Measurements from ENCODE around the gene MDK.
A peak's percentile ranks its signal among the peaks of the same experiment; 100 is the strongest.
"Not testable (repeated sequence)": the region's sequence is repeated elsewhere in the genome, so short reads cannot be mapped to it uniquely, and the experiment has no call there.

The MDK gene

DNA sequence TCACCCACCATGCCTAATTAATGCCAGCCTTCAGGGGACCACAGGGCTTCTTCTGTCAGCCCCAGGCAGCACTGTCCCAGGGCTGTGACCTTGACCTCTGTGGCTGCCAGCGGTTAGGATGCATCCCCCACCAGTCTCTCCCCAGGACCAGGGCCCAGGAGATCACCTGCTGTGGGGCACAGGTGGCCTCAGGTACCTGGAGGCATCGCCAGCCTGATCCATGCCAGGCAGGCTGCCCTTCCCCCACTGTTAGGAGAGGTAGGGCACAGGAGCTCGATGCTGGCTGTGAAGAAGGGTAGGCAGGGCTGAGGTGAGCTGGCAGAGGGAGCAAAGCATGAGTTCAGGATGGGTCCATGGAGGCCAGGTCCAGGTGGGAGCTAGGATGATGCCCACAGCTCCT is 16.7 kb upstream of the MDK start:
- Histone ChIP-seq H3K4me3 (ENCODE audit: low read depth in 1 of 5, low read length in 5 of 5) (no peak overlapping the region), H3K9me3 (ENCODE audit: control insufficient read depth in 5 of 5, low read length in 5 of 5) (no peaks in the 10 kb centered on the region), H3K9ac (ENCODE audit: low read length in 5 of 5) (peak overlapping the region in 1 of 5 donors; percentile 44), H3K27me3 (ENCODE audit: control insufficient read depth in 5 of 5, insufficient read depth in 4 of 5, low read length in 5 of 5) (no peaks in the 10 kb centered on the region), H3K27ac (ENCODE audit: low read depth, low read length) (no peak overlapping the region), H3K4me1 (ENCODE audit: control insufficient read depth in 5 of 5, insufficient read depth in 5 of 5, low read length in 5 of 5) (peaks cover 8 to 57% (median 51%) of the 10 kb centered on the region in 5 donors), H3K36me3 (ENCODE audit: control insufficient read depth in 5 of 5, insufficient read depth in 5 of 5, low read length in 5 of 5) (peaks cover 0 to 45% (median 30%) of the 10 kb centered on the region in 5 donors)

DNA sequence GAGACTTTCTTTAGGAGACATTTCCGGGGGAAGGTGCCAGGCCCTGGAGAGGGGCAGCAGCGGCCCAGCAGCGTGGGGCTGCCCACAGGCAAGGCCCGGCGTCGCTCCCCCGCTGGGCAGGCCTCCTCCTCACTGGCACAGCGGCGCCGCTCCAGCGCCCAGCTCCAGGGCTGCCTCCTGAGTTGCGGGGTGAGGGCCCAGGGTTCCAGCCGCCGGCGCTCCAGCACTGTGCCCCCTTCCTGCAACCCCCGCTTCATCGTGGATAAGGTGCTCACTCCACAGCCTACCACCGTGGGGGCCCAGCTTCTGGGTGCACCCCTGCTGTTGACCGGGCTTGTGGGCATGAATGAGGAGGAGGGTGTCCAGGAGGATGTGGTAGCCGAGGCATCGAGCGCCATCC is 15.2 kb upstream of the MDK start:
- Histone ChIP-seq H3K9me3 (ENCODE audit: control insufficient read depth in 5 of 5, low read length in 5 of 5) (no peaks in the 10 kb centered on the region), H3K27ac (ENCODE audit: low read depth, low read length) (no peak overlapping the region), H3K36me3 (ENCODE audit: control insufficient read depth in 5 of 5, insufficient read depth in 5 of 5, low read length in 5 of 5) (peaks cover 0 to 58% (median 41%) of the 10 kb centered on the region in 5 donors), H3K4me3 (ENCODE audit: low read depth in 1 of 5, low read length in 5 of 5) (no peak overlapping the region), H3K4me1 (ENCODE audit: control insufficient read depth in 5 of 5, insufficient read depth in 5 of 5, low read length in 5 of 5) (peaks cover 6 to 50% (median 43%) of the 10 kb centered on the region in 5 donors), H3K27me3 (ENCODE audit: control insufficient read depth in 5 of 5, insufficient read depth in 4 of 5, low read length in 5 of 5) (no peaks in the 10 kb centered on the region), H3K9ac (ENCODE audit: low read length in 5 of 5) (no peak overlapping the region)

DNA sequence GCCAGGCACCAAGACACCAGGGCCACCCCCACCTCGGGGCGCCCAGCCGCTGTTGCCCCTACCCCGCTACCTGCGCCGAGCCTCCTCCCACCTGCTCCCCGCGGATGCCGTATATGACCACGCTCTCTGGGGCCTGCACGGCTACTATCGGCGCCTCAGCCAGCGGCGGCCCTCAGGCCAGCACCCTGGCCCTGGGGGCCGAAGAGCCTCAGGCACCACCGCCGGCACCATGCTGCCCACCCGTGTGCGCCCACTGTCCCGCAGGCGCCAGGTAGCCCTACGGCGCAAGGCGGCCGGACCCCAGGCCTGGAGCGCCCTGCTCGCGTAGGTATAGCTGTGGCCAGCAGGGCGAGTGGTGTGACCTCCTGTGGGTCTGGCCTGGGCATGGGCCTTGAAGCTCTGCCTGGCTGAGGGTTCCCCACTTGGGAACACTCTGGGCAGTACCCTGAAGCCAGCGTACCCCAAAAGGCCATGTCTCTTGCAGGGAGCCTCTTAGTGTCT is 14.8 kb upstream of the MDK start:
- H3K36me3 ChIP-seq (ENCODE audit: control insufficient read depth in 5 of 5, insufficient read depth in 5 of 5, low read length in 5 of 5): peaks cover 0 to 63% (median 45%) of the 10 kb centered on the region in 5 donors
- peaks cover 6 to 45% (median 38%) of the 10 kb centered on the region in 5 donors for H3K4me1 ChIP-seq (ENCODE audit: control insufficient read depth in 5 of 5, insufficient read depth in 5 of 5, low read length in 5 of 5)
- H3K9me3 ChIP-seq (ENCODE audit: control insufficient read depth in 5 of 5, low read length in 5 of 5): no peaks in the 10 kb centered on the region
- no peak overlapping the region for H3K27ac ChIP-seq (ENCODE audit: low read depth, low read length)
- no peak overlapping the region for H3K4me3 ChIP-seq (ENCODE audit: low read depth in 1 of 5, low read length in 5 of 5)
- no peak overlapping the region for H3K9ac ChIP-seq (ENCODE audit: low read length in 5 of 5)
- H3K27me3 ChIP-seq (ENCODE audit: control insufficient read depth in 5 of 5, insufficient read depth in 4 of 5, low read length in 5 of 5): no peaks in the 10 kb centered on the region

DNA sequence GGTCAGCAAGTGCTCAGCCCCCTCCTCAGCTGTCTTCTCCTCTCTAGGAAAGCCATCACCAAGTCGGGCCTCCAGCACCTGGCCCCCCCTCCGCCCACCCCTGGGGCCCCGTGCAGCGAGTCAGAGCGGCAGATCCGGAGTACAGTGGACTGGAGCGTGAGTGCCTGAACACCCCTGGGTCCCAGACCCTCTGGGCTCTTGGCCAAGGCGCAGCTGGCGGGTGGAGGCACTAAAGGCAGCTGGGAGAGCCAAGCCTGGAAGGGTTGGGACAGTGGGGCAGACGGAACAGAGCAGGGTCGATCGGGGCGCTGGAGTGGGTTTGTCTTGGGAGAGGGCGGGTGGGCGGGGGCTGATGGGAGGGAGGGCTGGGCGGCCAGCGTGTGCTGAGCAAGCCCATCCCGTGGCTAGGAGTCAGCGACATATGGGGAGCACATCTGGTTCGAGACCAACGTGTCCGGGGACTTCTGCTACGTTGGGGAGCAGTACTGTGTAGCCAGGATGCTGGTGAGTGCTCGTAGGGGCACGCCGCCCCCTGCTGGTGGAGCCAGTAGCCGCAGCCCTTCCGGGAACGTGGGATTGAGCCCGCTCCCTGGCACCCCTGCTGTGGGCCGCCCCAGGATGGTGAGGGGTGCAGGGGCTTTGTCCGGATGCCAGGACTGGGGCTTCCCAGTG is 14.1 kb upstream of the MDK start:
- Histone ChIP-seq H3K9me3 (ENCODE audit: control insufficient read depth in 5 of 5, low read length in 5 of 5) (no peaks in the 10 kb centered on the region), H3K36me3 (ENCODE audit: control insufficient read depth in 5 of 5, insufficient read depth in 5 of 5, low read length in 5 of 5) (peaks cover 0 to 69% (median 51%) of the 10 kb centered on the region in 5 donors), H3K4me1 (ENCODE audit: control insufficient read depth in 5 of 5, insufficient read depth in 5 of 5, low read length in 5 of 5) (peaks cover 6 to 38% (median 32%) of the 10 kb centered on the region in 5 donors), H3K27me3 (ENCODE audit: control insufficient read depth in 5 of 5, insufficient read depth in 4 of 5, low read length in 5 of 5) (no peaks in the 10 kb centered on the region), H3K4me3 (ENCODE audit: low read depth in 1 of 5, low read length in 5 of 5) (no peak overlapping the region), H3K9ac (ENCODE audit: low read length in 5 of 5) (no peak overlapping the region), H3K27ac (ENCODE audit: low read depth, low read length) (no peak overlapping the region)

DNA sequence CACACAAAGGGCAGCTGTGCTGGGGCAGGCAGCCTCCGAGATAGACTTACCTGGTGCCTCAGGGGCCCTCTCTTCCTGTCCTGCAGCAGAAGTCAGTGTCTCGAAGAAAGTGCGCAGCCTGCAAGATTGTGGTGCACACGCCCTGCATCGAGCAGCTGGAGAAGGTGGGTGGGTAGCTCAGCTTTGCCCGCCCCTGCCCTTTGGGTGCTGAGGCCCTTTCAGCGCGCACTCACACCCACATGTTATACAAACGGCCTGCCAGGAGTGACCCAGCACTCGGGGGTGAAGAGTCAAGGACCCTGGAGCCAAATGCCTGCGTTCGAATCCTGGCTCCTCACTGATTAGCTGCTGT is 13.6 kb upstream of the MDK start:
- peaks cover 0 to 75% (median 55%) of the 10 kb centered on the region in 5 donors for H3K36me3 ChIP-seq (ENCODE audit: control insufficient read depth in 5 of 5, insufficient read depth in 5 of 5, low read length in 5 of 5)
- no peaks in the 10 kb centered on the region for H3K9me3 ChIP-seq (ENCODE audit: control insufficient read depth in 5 of 5, low read length in 5 of 5)
- H3K27ac ChIP-seq (ENCODE audit: low read depth, low read length): no peak overlapping the region
- H3K9ac ChIP-seq (ENCODE audit: low read length in 5 of 5): no peak overlapping the region
- H3K4me3 ChIP-seq (ENCODE audit: low read depth in 1 of 5, low read length in 5 of 5): no peak overlapping the region
- H3K4me1 ChIP-seq (ENCODE audit: control insufficient read depth in 5 of 5, insufficient read depth in 5 of 5, low read length in 5 of 5): peaks cover 2 to 33% (median 27%) of the 10 kb centered on the region in 5 donors
- H3K27me3 ChIP-seq (ENCODE audit: control insufficient read depth in 5 of 5, insufficient read depth in 4 of 5, low read length in 5 of 5): no peaks in the 10 kb centered on the region

DNA sequence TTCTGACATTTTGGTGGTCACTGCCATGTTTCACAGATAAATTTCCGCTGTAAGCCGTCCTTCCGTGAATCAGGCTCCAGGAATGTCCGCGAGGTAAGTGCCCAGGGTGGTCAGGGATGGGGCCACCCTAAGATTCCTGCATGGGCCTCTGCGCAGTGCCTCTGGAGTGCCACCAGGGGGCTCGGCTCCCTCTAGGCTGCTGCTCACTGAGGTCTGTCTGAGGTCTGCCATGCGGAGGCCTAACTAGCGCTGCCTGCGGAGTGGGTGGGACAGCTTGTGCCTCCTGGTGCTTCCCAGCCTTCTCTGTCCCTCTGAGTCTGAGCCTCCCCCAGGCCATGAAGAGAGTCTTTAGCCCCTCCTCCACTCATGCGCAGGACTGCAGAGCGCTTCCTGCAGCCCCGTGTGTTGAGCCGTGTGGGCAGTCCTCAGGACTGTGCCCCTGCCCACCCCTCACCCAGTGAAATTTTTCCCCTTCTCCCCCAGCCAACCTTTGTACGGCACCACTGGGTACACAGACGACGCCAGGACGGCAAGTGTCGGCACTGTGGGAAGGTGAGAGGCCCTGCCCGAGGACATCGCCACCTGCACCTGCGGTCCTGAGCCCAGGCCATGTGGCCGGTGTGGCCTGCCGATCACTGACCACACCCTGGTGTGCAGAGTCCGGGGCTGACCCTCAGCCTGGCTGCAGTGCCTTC is 11.9 kb upstream of the MDK start:
- no peak overlapping the region for H3K27ac ChIP-seq (ENCODE audit: low read depth, low read length)
- H3K36me3 ChIP-seq (ENCODE audit: control insufficient read depth in 5 of 5, insufficient read depth in 5 of 5, low read length in 5 of 5): peaks cover 0 to 81% (median 64%) of the 10 kb centered on the region in 5 donors
- H3K9ac ChIP-seq (ENCODE audit: low read length in 5 of 5): no peak overlapping the region
- peaks cover 0 to 16% (median 11%) of the 10 kb centered on the region in 5 donors for H3K4me1 ChIP-seq (ENCODE audit: control insufficient read depth in 5 of 5, insufficient read depth in 5 of 5, low read length in 5 of 5)
- no peaks in the 10 kb centered on the region for H3K9me3 ChIP-seq (ENCODE audit: control insufficient read depth in 5 of 5, low read length in 5 of 5)
- H3K27me3 ChIP-seq (ENCODE audit: control insufficient read depth in 5 of 5, insufficient read depth in 4 of 5, low read length in 5 of 5): no peaks in the 10 kb centered on the region
- H3K4me3 ChIP-seq (ENCODE audit: low read depth in 1 of 5, low read length in 5 of 5): no peak overlapping the region

DNA sequence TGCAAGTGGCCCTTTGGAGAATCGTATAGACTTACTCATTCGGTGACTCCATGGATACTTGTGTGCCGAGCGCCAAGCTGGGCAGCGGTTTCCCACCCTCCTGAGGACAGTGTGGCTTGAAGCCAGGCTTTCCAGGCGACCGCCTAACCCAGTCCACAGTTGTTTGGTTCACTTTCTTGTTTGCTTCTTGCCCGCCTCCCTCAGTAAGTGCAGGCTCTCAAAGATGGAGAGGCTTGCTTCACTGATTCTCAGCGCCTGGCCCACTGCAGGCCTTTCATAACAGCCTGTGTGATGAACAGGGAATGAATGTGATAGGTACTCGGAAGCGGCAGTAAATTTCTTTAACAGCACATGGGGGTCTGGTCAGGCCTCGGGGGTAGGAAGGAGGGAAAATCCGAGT is 11.2 kb upstream of the MDK start:
- no peak overlapping the region for H3K9ac ChIP-seq (ENCODE audit: low read length in 5 of 5)
- H3K9me3 ChIP-seq (ENCODE audit: control insufficient read depth in 5 of 5, low read length in 5 of 5): no peaks in the 10 kb centered on the region
- H3K36me3 ChIP-seq (ENCODE audit: control insufficient read depth in 5 of 5, insufficient read depth in 5 of 5, low read length in 5 of 5): peaks cover 0 to 81% (median 69%) of the 10 kb centered on the region in 5 donors
- H3K4me3 ChIP-seq (ENCODE audit: low read depth in 1 of 5, low read length in 5 of 5): no peak overlapping the region
- peaks cover 0 to 13% (median 9%) of the 10 kb centered on the region in 5 donors for H3K4me1 ChIP-seq (ENCODE audit: control insufficient read depth in 5 of 5, insufficient read depth in 5 of 5, low read length in 5 of 5)
- H3K27me3 ChIP-seq (ENCODE audit: control insufficient read depth in 5 of 5, insufficient read depth in 4 of 5, low read length in 5 of 5): no peaks in the 10 kb centered on the region
- H3K27ac ChIP-seq (ENCODE audit: low read depth, low read length): no peak overlapping the region

DNA sequence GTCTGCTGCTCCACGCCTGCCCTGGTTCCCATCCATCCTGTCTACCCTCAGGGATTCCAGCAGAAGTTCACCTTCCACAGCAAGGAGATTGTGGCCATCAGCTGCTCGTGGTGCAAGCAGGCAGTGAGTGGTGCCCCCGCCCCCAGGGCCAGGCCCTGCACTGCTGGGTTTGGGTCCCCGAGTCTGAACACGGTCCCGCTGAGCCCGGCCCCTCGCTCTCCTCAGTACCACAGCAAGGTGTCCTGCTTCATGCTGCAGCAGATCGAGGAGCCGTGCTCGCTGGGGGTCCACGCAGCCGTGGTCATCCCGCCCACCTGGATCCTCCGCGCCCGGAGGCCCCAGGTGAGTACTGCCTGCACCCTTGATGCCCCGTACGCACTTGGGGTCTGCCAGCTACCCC is 10.2 kb upstream of the MDK start:
- not testable (repeated sequence) for H3K9ac ChIP-seq (ENCODE audit: low read length in 5 of 5); H3K27ac ChIP-seq (ENCODE audit: low read depth, low read length); H3K9me3 ChIP-seq (ENCODE audit: control insufficient read depth in 5 of 5, low read length in 5 of 5); H3K27me3 ChIP-seq (ENCODE audit: control insufficient read depth in 5 of 5, insufficient read depth in 4 of 5, low read length in 5 of 5); H3K4me3 ChIP-seq (ENCODE audit: low read depth in 1 of 5, low read length in 5 of 5)
- H3K36me3 ChIP-seq (ENCODE audit: control insufficient read depth in 5 of 5, insufficient read depth in 5 of 5, low read length in 5 of 5): peaks cover 0 to 85% (median 79%) of the 10 kb centered on the region in 5 donors
- H3K4me1 ChIP-seq (ENCODE audit: control insufficient read depth in 5 of 5, insufficient read depth in 5 of 5, low read length in 5 of 5): peaks cover 0 to 13% (median 9%) of the 10 kb centered on the region in 5 donors

DNA sequence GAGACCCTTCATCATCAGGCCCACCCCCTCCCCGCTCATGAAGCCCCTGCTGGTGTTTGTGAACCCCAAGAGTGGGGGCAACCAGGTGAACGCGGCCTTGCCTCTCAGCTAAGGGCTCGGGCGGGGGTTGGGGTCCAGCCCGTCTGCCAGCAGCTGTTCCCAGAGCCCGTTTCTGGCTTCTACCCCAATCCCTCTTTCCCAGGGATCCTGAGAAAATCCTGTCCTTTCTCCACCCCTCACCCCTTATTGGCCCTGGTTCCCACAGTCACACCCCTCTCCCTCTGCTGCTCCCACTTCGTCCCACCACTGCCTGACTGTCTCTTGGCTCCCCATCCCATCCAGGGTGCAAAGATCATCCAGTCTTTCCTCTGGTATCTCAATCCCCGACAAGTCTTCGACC is 9.4 kb upstream of the MDK start:
- Histone ChIP-seq H3K36me3 (ENCODE audit: control insufficient read depth in 5 of 5, insufficient read depth in 5 of 5, low read length in 5 of 5) (peaks cover 0 to 86% (median 81%) of the 10 kb centered on the region in 5 donors), H3K4me1 (ENCODE audit: control insufficient read depth in 5 of 5, insufficient read depth in 5 of 5, low read length in 5 of 5) (peaks cover 0 to 8% (median 6%) of the 10 kb centered on the region in 5 donors), H3K9ac (ENCODE audit: low read length in 5 of 5) (no peak overlapping the region), H3K27me3 (ENCODE audit: control insufficient read depth in 5 of 5, insufficient read depth in 4 of 5, low read length in 5 of 5) (no peaks in the 10 kb centered on the region), H3K4me3 (ENCODE audit: low read depth in 1 of 5, low read length in 5 of 5) (no peak overlapping the region), H3K9me3 (ENCODE audit: control insufficient read depth in 5 of 5, low read length in 5 of 5) (no peaks in the 10 kb centered on the region), H3K27ac (ENCODE audit: low read depth, low read length) (no peak overlapping the region)

DNA sequence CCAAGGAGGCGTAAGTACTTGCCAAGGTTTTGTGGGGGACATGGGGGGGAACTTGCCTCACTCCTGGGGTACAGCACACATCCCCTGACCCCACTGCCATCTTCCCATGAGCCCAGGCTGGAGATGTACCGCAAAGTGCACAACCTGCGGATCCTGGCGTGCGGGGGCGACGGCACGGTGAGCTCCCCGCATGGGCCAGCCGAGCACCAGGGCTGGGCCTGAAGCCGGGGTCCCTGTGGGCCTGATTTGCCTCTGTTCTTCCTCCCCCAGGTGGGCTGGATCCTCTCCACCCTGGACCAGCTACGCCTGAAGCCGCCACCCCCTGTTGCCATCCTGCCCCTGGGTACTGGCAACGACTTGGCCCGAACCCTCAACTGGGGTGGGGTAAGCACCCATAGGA is 9.0 kb upstream of the MDK start:
- peaks cover 0 to 90% (median 85%) of the 10 kb centered on the region in 5 donors for H3K36me3 ChIP-seq (ENCODE audit: control insufficient read depth in 5 of 5, insufficient read depth in 5 of 5, low read length in 5 of 5)
- H3K27me3 ChIP-seq (ENCODE audit: control insufficient read depth in 5 of 5, insufficient read depth in 4 of 5, low read length in 5 of 5); H3K4me3 ChIP-seq (ENCODE audit: low read depth in 1 of 5, low read length in 5 of 5); H3K4me1 ChIP-seq (ENCODE audit: control insufficient read depth in 5 of 5, insufficient read depth in 5 of 5, low read length in 5 of 5); H3K27ac ChIP-seq (ENCODE audit: low read depth, low read length); H3K9ac ChIP-seq (ENCODE audit: low read length in 5 of 5); H3K9me3 ChIP-seq (ENCODE audit: control insufficient read depth in 5 of 5, low read length in 5 of 5): not testable (repeated sequence)
